Natural killer cell (primary cell): ENCODE results near the gene MDFI. TPM values are rescaled to one million over a fixed set of nuclear protein-coding genes. Genes with fewer than 3 reads are reported as not detected.

Experiments used
- ATAC-seq, 3 donors: fragments of 150-1000 bp in 2 of 3; fragments of 200-7000 bp in 1 of 3; cut with Tn5 transposase; 1 replicate in 1 of 3; 2 replicates in 2 of 3; pipeline ENCODE4 v1.10.0; 2021; ENCODE audit warnings: mild to moderate bottlenecking in 2 of 3, moderate library complexity in 2 of 3
- DNase-seq, 2 donors: peaks; one replicate each; pipeline versions ENCODE4 v3.0.0 to v3.0.0-alpha.2; 2013 to 2021; ENCODE audit warnings: mixed read lengths in 1 of 2
- H3K27ac ChIP-seq: one replicate; pipeline ENCODE4 v1.5.1; 2013; ENCODE audit warnings: mild to moderate bottlenecking, low read length
- H3K27me3 ChIP-seq: one replicate; pipeline ENCODE4 v1.6.1; 2013; ENCODE audit warnings: low read length; ENCODE audit not compliant: control insufficient read depth, insufficient read depth
- H3K36me3 ChIP-seq: one replicate; pipeline ENCODE4 v1.6.1; 2013; ENCODE audit warnings: low read length; ENCODE audit not compliant: control insufficient read depth, insufficient read depth
- H3K4me1 ChIP-seq: one replicate; pipeline ENCODE4 v1.6.1; 2013; ENCODE audit warnings: low read length; ENCODE audit not compliant: control insufficient read depth, insufficient read depth
- H3K4me3 ChIP-seq: one replicate; pipeline ENCODE4 v1.5.1; 2013; ENCODE audit warnings: low read length
- H3K9me3 ChIP-seq: one replicate; pipeline ENCODE4 v1.6.1; 2013; ENCODE audit warnings: low read length; ENCODE audit not compliant: control insufficient read depth, insufficient read depth
- H3K27ac Mint-ChIP-seq, 2 donors: one replicate each; pipeline ENCODE4 v1.8.0; 2022; ENCODE audit warnings: mild to moderate bottlenecking in 2 of 2, mixed read lengths in 2 of 2, moderate library complexity in 1 of 2
- H3K27me3 Mint-ChIP-seq, 2 donors: one replicate each; pipeline ENCODE4 v1.8.0; 2022; ENCODE audit warnings: low read depth in 2 of 2, mixed read lengths in 2 of 2
- H3K36me3 Mint-ChIP-seq: one replicate; pipeline ENCODE4 v1.8.0; 2022; ENCODE audit warnings: mixed read lengths
- H3K4me1 Mint-ChIP-seq, 2 donors: one replicate each; pipeline ENCODE4 v1.8.0; 2022; ENCODE audit warnings: mixed read lengths in 2 of 2
- H3K4me3 Mint-ChIP-seq: one replicate; pipeline ENCODE4 v1.8.0; 2022; ENCODE audit warnings: mild to moderate bottlenecking, moderate library complexity, mixed read lengths
- H3K9me3 Mint-ChIP-seq, 2 donors: one replicate each; pipeline ENCODE4 v1.8.0; 2022; ENCODE audit warnings: mixed read lengths in 2 of 2
- CTCF ChIP-seq: fragments of 200-600 bp; IDR thresholded peaks from one replicate; pipeline ENCODE4 v1.8.0; 2022; ENCODE audit warnings: antibody characterized with exemption
- WGBS: methylation state at CpG from one replicate; pipeline ENCODE4 v1.1.7; 2013; ENCODE audit warnings: missing lambda C conversion rate; ENCODE audit not compliant: insufficient coverage; 5-methylcytosine and 5-hydroxymethylcytosine counted together
- intact Hi-C: fragments of 100-400 bp; cut with micrococcal nuclease; formaldehyde crosslinking; loops from one replicate; pipeline ENCODE4 v1.14.2; 2022
- total RNA-seq, 4 donors: library from RNA; stranded (reverse); fragments of 120-200 nt in 1 of 4; gene quantifications; one replicate each; pipeline versions ENCODE4 v1.2.3 to v1.2.4, GENCODE V29; 2013 to 2022

The MDFI gene
- total RNA-seq, 3 donors from 2014 or later (not counting 1 experiment from before 2014, with no cell fraction given): not detected

GRCh38 chr6:41688256-41688965 lies 50.1 kb downstream of the MDFI start:
- intact Hi-C loops: no loop called here
- Mint-ChIP-seq H3K27me3 (no peaks in the 10 kb centered on the region), H3K27ac (peak overlapping the region in 1 of 2 donors; percentile 67), H3K4me3 (no peak overlapping the region), H3K36me3 (no peaks in the 10 kb centered on the region), H3K9me3 (no peaks in the 10 kb centered on the region), H3K4me1 (peaks cover 0 to 30% of the 10 kb centered on the region in 2 donors)
- Histone ChIP-seq H3K36me3 (peaks cover 52% of the 10 kb centered on the region), H3K9me3 (no peaks in the 10 kb centered on the region), H3K4me3 (no peak overlapping the region), H3K27me3 (no peaks in the 10 kb centered on the region), H3K4me1 (peaks cover 9% of the 10 kb centered on the region), H3K27ac (no peak overlapping the region)
- ATAC-seq (no peak), DNase-seq (no peak)
- TF ChIP-seq CTCF: no peak
- 86% methylated on average over 5 of the region's 5 CpGs for WGBS

- WGBS: 86% methylated on average over 9 of the region's 9 CpGs
- no peak for DNase-seq
These were observed 51.1 kb downstream of the MDFI start for GRCh38 chr6:41689171-41690008.

GRCh38 chr6:41690541-41691330 lies 52.5 kb downstream of the MDFI start:
- Histone ChIP-seq H3K27me3 (no peaks in the 10 kb centered on the region), H3K4me3 (no peak overlapping the region), H3K27ac (no peak overlapping the region), H3K9me3 (no peaks in the 10 kb centered on the region), H3K4me1 (peaks cover 10% of the 10 kb centered on the region), H3K36me3 (peaks cover 43% of the 10 kb centered on the region)
- 96% methylated on average over 25 of the region's 25 CpGs for WGBS
- no peaks in the 10 kb centered on the region for H3K36me3 Mint-ChIP-seq
- no peak overlapping the region for H3K4me3 Mint-ChIP-seq
- no peak for TF ChIP-seq CTCF
- intact Hi-C loops: no loop called here
- no peaks in the 10 kb centered on the region for H3K27me3 Mint-ChIP-seq
- peaks cover 7 to 33% of the 10 kb centered on the region in 2 donors for H3K4me1 Mint-ChIP-seq
- H3K27ac Mint-ChIP-seq: no peak overlapping the region
- no peak for ATAC-seq
- H3K9me3 Mint-ChIP-seq: no peaks in the 10 kb centered on the region
- DNase-seq: no peak

More at GRCh38 chr6:41689171-41690008, 51.1 kb downstream of the MDFI start:
- Mint-ChIP-seq H3K27ac (peak overlapping the region in 1 of 2 donors; percentile 62), H3K9me3 (no peaks in the 10 kb centered on the region), H3K36me3 (no peaks in the 10 kb centered on the region), H3K4me3 (no peak overlapping the region), H3K4me1 (peaks cover 0 to 24% of the 10 kb centered on the region in 2 donors), H3K27me3 (no peaks in the 10 kb centered on the region)
- peaks cover 4% of the 10 kb centered on the region for H3K4me1 ChIP-seq
- intact Hi-C loops: no loop called here
- no peak for ATAC-seq
- H3K27me3 ChIP-seq: no peaks in the 10 kb centered on the region
- no peak overlapping the region for H3K27ac ChIP-seq
- no peak overlapping the region for H3K4me3 ChIP-seq
- H3K9me3 ChIP-seq: no peaks in the 10 kb centered on the region
- no peak for TF ChIP-seq CTCF
- peaks cover 50% of the 10 kb centered on the region for H3K36me3 ChIP-seq
